CD4-positive, alpha-beta T cell treated with Interleukin-17A for 4 hours (primary cell): ENCODE results near the gene ELAVL3.
"Not testable (repeated sequence)": the region's sequence is repeated elsewhere in the genome, so short reads cannot be mapped to it uniquely, and the experiment has no call there.

Experiments used
- DNase-seq: peaks from one replicate; pipeline ENCODE4 v3.0.0-alpha.2; 2020; ENCODE audit warnings: mixed read lengths

Gene ELAVL3

DNA sequence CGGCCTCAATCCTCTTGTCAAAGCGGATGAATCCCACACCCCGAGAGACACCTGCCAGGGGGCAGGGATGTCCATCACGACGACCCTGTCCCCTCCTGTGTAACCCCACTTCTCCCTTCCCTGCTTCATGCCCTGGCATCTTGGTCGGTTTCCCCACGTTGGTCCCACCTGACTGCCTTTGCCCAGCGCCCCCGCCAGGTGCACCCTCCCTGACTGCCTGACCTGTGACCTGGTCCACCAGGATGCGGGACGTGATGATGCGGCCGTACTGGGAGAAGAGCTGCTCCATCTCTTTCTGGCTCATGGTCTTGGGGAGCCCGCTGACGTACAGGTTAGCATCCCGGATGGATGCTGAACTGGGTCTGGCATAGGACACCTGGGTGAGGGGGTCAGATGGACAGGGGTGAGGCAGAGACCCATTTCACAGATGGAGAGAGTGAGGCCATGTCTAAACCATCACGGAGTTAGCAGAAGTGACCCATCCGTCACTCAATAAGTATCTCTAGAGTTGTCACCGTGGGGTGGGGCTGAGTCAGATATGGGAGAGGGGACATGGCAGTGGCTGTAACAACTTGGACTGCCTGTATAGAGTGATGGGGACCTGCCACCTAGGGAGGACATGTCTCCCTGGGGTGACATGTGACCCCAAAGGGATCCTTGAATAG lies 22.5 kb downstream of the ELAVL3 start:
- no peak for DNase-seq

DNA sequence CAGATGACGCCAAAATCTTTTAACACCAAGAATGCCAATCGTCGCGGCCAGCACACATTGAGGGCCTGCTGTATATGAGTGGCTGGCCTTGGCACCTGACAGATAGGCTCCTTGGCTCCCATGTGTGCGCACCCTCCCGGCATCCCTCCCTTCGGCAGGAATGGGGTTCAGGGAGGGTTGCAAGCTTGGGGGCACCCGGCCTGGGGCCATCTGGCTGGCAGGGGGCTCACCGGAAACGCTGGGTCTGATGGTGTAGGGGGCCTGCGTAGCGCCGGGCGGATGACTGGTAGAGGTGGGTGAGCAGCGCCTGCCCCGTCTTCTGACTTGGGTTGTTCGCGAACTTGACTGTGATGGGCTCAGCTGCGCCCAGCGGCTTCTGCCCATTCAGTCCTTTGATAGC lies 23.0 kb downstream of the ELAVL3 start:
- no peak for DNase-seq

DNA sequence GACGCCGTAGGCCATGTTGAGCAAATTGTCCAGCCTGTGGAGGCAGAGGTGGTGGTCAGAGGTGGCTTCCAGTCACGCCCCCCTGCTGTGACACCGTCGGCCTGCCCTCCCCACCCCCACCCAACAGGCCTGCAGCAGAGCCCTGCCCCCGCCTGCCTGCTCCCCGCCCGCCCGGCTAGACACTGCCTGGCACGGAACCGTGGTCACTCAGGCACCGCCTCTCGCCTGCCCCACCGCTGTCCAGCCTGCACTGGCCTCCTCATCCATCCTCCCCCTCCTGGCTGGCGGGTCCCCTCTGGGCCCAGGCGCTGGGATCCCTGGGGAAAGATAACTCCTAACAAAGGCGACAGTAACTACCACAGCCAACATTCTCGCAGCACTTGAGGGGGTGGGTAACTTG lies 23.7 kb downstream of the ELAVL3 start:
- DNase-seq = no peak

DNA sequence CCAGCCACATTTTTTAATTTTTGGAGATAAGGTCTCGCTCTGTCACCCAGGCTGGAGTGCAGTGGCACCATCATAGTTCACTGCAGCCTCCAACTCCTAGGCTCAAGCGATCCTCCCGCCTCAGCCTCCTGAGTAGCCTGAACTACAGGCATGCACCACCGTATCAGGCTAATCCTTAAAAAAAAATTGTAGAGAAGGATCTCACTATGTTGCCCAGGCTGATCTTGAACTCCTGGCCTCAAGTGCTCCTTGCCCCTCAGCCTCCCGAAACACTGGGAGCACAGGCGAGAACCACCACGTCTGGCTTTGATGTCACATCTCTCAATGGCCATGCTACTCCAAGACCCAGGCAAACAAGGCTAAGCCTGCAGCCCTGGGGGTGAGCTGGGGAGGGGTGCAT lies 24.2 kb downstream of the ELAVL3 start:
- no peak for DNase-seq

DNA sequence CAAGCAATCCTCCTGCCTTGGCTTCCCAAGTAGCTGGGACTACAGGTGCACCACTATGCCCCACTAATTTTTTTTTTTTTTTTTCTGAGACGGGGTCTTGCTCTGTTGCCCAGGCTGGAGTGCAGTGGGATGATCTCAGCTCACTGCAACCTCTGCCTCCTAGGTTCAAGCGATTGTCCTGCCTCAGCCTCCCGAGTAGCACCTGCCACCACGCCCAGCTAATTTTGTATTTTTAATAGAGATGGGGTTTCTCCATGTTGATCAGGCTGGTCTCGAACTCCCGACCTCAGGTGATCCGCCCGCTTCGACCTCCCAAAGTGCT lies 25.7 kb downstream of the ELAVL3 start:
- DNase-seq = not testable (repeated sequence)

DNA sequence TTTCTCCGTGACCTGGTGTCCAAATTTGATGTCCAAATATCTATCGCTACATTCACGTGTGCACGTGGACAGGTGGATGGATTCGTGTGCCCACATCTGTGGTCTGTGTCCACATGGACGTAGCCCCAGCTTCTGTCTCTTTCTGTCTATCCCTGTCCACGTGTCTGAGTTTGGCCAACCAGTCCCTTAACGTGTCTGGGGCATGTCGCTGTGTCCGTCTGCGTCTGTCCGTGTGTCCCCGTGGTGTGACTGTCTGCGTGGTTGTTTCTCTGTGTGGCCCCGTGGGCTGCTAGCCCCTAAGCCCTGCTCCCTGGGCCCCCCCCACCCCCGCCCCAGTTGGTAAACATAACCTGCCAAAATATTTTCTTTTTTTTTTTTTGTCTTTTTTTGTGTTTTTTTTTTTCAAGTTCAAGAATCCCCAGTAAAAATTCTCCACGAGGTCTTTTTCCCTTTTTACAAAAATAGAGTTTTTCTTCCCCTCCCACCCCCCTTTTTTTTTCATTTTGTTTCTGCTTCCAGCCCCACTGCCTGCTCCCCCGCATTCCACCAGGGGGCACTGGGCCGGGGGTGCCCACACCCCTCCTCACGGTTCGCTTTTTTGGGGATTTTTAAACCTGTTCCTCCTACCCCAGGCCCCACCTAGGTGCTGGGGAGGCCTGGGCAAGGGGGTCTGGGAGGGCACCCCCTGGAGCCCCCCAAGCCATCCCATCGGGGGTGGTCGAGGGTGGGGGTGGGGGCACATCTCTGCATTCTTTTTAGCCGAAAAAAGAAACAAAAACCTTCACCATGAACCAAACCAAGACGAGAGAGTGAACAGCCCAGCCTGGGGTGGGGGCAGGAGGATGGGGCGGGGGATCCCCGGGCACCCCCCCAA lies 27.1 kb downstream of the ELAVL3 start:
- DNase-seq = peak; percentile 34

DNA sequence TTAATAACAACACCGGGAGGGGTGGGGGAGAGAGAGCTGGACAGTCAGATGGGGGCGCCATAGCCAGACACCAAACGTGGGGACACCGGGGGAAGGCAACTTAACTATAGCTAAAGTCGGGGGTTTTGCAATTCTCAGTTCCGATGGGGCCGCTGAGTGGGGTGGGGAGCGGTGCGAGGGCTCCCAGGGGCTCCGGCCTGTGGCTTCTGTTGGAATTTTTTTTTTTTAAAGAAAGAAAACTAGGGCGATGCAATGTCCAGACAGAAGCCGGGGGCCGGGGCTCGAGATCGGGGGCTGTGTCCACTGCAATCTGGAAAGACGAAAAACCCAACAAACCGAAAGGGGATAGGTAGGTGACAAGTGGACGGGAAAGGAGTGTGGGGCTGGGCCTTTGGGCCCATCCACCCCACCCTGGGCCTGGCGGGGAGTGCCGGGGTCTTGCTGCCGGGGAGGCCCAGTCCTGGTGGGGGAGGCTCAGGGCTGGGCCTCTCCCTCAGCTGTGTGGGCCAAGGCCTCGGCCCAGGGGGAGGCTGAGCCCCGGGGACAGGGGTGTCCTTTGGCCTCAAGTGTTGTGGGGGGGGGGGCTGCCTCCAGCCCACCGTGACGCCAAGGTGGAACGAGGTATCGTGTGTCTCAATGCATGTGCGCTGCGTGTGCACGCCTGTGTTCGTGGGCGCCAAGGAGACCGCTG lies 28.1 kb downstream of the ELAVL3 start:
- DNase-seq = no peak

DNA sequence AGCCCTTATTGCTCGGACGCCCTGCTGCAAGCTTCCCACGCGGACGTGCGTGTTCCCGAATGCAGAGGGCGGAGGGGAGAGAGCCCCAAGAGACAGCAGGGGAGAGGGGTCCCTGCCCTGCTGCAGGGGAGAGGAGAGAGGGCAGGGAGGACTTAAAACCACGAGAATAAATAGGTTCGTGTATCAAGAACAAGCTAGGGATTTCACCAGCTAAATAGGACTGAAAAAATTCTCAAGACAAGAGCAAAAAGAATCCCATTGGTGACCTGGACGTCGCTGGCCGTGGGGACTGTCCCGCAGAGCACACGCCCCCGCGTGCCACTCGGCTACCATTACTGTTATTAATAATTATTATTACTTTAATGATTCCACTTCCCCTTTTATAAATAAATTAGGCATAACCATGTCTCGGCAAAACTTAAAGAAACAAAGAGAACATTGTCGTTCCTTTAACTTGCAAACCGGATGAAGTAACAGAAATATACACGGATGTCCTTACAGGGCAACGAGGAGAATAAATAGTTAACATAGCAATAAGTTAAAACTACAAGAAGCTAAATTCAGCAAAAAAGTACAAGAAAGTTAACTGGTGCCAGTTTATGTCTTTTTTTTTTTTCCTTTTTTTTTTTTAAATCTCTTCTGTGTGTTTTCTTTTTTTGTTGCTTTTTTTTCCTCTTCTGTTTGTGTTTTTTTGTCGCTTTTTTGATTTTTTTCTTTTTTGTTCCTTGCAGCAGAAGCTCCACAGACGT lies 28.8 kb downstream of the ELAVL3 start:
- no peak for DNase-seq

DNA sequence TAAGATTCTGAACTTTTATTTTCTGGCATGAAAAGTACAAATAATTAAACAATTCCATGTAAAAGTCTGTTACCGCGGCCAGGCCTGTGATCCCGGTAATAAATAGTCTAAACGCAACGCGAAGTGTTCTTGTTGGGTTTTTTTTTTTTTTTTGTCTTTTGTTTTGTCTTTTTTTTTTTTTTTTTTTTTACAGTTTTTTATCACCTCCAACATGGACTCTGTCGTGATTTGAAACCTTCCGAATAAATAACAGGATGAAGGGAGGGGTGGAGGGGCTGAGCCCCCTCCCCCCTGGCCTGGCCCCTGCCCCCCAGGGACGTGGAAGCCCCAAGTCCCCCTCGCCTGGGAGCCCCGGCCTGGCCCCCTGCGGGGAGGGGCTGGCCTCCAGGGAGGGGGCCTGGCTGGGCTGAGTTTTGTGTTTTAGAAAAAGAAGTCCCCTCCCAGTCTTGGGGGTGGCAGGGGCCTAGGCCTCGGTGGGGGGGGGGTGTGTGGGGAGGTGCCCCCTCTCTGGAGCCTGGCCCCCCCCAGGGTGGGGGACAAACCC lies 29.4 kb downstream of the ELAVL3 start:
- no peak for DNase-seq

DNA sequence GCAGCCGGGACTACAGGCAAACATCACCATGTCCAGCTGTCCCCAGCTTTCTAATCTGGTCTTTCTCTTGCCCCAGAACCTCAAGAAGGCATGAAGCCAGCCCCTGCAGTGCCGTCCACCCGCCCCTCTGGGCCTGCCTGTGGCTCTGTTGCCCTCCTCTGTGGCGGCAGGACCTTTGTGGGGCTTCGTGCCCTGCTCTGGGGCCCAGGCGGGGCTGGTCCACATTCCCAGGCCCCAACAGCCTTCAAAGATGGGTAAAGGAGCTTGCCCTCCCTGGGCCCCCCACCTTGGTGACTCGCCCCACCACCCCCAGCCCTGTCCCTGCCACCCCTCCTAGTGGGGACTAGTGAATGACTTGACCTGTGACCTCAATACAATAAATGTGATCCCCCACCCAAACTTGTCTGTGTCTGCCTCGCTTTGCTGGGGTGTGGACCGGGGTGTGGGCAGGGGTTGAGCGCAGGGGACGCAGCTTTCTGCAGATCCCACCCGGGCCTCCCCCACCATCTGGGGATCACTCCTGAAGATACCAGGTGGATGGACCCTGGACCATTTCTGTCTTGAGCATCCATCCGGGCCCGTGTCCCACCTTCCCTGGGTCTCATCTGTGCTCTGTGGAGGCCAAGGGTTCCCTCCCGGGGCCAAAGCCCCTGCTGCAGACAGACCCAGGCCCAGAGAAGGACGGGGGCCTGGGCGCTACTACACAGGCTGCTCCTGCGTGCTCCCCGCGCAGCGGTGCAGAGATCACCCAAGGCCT lies 30.1 kb downstream of the ELAVL3 start:
- DNase-seq = no peak

DNA sequence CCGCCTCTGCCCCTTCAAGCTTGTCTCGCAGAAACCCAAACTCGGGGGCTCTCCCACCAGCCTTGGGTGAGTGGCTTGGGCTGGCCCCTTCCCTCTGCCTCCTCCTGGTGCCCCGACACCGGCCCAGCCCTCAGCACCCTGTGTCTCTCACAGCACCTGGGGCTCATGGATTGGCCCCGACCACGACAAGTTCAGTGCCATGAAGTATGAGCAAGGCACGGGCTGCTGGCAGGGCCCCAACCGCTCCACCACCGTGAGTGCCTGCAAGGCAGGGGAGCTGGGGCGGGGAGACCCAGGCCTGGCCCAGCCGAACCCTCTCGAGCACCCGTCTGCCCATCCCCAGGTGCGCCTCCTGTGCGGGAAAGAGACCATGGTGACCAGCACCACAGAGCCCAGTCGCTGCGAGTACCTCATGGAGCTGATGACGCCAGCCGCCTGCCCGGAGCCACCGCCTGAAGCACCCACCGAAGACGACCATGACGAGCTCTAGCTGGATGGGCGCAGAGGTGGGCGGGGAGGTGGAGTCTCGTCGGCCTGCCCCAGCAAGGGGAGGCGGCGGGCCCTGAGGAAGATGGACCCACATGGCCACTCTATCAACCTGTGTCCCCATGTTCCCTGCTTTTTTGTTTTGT lies 31.8 kb downstream of the ELAVL3 start:
- no peak for DNase-seq

DNA sequence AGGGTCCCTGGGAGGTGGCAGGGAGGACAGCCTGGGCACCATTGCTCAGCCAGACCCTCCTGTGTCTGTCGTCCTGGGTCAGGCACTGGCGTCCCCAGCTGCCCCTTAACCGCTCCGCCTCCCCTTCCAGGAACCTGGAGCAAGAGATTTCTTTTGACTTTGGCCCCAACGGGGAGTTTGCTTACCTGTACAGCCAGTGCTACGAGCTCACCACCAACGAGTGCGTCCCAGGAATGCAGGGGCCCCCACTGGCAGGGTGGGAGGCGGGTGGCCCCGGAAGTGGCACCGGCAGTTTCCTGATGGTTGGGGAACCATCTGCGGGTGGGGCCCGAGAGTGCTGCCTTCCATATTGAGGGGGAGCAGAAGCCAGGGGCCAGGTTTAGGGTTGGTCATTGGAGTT lies 32.4 kb downstream of the ELAVL3 start:
- DNase-seq = no peak

DNA sequence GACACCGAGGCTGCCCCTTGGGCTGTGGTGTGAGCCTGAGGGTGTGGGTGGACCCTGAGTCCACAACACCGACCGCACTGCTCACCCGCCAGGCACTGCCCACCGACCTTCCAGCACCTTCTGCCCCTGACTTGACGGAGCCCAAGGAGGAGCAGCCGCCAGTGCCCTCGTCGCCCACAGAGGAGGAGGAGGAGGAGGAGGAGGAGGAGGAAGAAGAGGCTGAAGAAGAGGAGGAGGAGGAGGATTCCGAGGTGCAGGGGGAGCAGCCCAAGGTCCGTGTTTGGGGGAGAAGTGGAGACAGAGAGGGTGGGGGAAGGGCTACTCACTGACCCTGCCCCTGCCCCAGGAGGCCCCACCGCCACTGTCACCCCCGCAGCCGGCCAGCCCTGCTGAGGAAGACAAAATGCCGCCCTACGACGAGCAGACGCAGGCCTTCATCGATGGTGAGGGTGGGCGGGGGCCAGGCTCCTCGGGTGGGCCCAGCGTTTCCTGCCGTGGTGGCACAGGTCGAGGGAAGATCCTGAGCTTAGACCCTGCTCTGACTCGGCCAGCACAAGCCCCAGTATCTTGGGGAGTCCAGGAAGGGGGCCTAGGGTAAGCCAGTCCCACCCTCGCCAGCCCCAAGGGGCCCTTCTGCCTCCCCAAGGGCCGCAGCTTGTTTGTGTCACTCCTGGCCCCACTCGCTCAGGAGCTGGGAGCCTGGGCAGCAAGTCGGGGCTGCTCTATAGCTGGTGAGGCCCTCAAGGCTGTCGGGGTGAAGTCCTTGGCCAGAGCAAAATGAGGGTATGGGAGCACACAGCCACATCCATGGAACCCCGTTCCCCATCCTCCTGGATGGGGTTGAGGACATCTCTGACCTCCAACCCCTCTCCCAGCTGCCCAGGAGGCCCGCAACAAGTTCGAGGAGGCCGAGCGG lies 33.2 kb downstream of the ELAVL3 start:
- DNase-seq = no peak

DNA sequence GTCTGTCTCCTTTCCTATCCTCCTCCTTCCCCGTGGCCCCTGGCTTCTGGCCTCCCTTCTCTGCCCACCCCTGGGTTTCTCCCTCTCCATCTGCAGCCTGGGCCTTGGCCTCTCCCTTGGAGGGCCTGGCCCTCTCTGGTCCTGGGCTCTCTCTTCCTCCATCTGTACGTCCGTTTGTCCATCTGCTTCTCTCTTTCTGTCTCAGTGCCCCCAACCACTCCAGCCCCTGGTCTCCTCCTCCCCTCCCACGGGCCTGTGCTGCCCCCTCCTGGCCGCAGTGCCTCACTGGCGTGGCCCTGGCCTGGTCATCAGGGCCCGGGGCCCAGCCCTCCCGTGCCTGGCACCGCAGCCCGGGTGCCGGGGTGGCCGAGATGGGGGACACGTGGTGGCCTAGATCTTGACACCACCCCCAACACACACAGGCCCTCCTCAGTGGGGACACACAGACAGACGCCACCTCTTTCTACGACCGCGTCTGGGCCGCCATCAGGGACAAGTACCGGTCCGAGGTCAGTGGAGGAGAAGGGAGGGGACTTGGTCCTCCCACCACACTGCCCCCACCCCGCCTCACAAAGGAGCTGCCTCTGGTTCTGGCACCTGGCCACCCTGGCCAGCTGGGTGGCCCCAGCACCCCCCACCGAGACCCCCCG lies 34.1 kb downstream of the ELAVL3 start:
- peak; percentile 64 for DNase-seq

DNA sequence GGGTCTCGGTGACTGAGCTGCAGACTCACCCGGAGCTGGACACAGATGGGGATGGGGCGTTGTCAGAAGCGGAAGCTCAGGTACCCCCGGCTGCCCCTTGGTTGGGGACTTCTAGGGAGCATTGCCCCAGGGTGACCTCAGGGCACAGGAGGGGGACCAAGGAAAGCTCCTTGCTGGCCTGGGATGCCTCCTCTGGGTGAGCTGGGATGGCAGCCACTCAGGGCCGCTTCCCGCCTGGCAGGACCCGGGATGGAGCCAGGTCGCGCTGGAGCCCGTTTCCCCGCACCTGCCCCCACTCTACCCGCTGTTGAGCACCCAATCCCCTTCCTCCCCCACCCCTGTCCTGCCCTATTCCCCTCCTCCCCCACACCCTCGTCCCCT lies 34.6 kb downstream of the ELAVL3 start:
- DNase-seq = no peak

DNA sequence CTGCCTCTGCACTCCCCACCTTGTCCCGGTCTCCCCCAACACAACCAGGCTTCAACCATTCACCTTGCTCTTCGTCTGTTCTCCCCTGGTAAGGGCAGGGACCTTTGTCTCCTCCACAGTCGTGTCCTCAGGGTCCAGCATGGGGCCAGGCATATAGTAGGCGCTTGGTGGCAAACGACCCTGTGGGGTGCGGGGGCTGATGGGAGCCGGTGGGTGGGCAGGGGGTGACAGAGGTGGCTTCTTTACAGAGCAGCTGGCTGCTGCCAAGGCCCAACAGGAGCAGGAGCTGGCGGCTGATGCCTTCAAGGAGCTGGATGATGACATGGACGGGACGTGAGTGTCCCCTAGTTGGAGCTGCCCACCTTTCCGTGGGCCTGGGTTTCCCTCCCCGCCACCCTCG lies 35.7 kb downstream of the ELAVL3 start:
- no peak for DNase-seq

DNA sequence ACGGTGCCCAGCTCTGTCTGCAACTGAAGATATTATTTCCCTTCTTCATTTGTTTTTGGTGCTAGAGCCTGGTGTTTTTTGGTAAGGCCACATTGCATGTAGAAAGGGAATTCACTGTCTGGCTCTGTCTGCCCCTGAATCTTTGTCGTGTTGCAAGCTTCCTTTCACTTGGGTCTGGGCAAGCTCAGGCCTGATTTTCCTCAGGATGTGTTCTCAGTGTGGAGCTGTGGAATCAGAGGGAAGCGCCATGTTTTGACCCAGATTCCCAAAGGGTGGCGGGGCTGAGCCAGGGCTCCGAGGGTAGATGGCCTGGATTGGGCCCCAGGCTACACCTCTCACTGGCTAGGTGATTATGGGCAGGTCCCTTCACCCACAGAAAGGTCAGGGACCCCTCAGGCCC lies 36.8 kb downstream of the ELAVL3 start:
- no peak for DNase-seq

DNA sequence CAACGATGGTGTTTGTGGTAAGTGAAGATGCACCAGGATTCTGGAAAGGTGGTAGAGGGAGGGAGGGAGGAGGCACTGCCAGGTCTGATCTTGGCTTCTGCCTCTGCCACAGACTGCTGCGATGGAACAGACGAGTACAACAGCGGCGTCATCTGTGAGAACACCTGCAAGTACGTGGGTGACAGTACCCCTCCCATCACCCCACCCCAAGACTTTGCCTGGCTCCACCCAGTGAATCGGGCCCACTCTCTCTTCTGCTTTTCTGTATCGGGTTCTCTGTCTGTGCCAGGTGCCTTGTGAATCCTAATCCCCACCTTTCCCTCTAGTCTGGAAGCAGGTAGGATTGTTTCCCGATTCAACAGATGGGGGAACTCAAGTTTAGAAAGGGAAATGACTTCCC lies 42.9 kb downstream of the ELAVL3 start:
- DNase-seq = no peak

DNA sequence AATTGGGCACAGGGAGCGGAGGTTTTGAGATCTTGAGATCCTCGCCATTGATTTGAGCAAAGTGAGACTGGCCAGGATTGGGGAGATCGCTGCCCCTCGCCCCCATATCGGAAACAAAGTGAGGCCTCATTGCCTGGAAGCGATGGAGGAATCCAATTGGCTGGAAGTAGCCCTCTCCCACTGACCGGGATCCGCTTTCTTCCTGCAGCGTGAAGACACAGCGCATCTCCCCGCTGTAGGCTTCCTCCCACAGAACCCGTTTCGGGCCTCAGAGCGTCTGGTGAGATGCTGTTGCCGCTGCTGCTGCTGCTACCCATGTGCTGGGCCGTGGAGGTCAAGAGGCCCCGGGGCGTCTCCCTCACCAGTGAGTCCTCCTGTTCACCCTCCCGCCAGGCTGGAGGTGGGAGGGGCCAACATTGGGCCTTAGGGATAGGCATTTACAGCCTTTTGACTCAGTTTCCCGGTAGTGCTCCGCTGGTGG lies 45.0 kb downstream of the ELAVL3 start:
- no peak for DNase-seq
